ENCODE measurements around the gene PBX3. TPM values are rescaled to one million over a fixed set of nuclear protein-coding genes. Genes with fewer than 3 reads are reported as not detected.

Gene PBX3
- total and polyA plus RNA-seq, 9 of the 15 experiments (the other 6 are each of a cell fraction or from before 2014, with no cell fraction given): 0.14 to 5.8 (median 0.92) TPM

- TF ChIP-seq ZNF398 (CRISPR knock-in tag; IDR thresholded peaks at IDR 0.05) (no peak), RNF2 (IDR thresholded peaks at IDR 0.05) (no peak)
- TF ChIP-seq, protein P1, sequence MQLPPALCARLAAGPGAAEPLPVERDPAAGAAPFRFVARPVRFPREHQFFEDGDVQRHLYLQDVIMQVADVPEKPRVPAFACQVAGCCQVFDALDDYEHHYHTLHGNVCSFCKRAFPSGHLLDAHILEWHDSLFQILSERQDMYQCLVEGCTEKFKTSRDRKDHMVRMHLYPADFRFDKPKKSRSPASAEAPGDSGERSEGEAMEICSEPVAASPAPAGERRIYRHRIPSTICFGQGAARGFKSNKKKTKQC (CRISPR knock-in tag; IDR thresholded peaks at IDR 0.05): no peak
Measured at GRCh38 chr9:125995706-125996105, 248.5 kb downstream of the PBX3 start (continued).

- ChIA-PET POLR2A (interaction anchor here (0.5 kb wide), 1 partner anchor 1008 kb away, joined by 3 read pairs; no protein-coding TSS in a partner anchor), CTCF (ENCODE audit: low intra/inter-chr PET ratio) (no interaction called here)
- in situ Hi-C loops (cut with MboI) (no loop called here), intact Hi-C loops (cut with micrococcal nuclease) (no loop called here)
- no peak for FAIRE-seq
- WGBS (ENCODE audit: insufficient coverage, low coverage, missing lambda C conversion rate): 0% methylated on average over 10 of the region's 10 CpGs
- Histone ChIP-seq H3K79me2 (ENCODE audit: control insufficient read depth, insufficient read depth, low read length) (no peaks in the 10 kb centered on the region), H3K27me3 (ENCODE audit: control insufficient read depth in 2 of 2, insufficient read depth in 2 of 2, low read length in 2 of 2) (peaks cover 5 to 64% of the 10 kb centered on the region in 2 experiments; a peak in 4 of 5 replicates), H3K4me3 (no peak overlapping the region), H3K36me3 (ENCODE audit: control insufficient read depth, insufficient read depth, low read length) (no peaks in the 10 kb centered on the region), H2AFZ (ENCODE audit: low read depth, low read length) (no peak overlapping the region), H3K9me3 (replicated peaks; ENCODE audit: control insufficient read depth, insufficient read depth, low read depth, low read length) (no peaks in the 10 kb centered on the region), H3K4me2 (ENCODE audit: insufficient read depth, low read length) (no peak overlapping the region), H3K9ac (ENCODE audit: insufficient read depth in 1 of 2, low read depth in 2 of 2, low read length in 2 of 2) (no peak overlapping the region), H3K9me1 (ENCODE audit: control insufficient read depth, insufficient read depth, low read length) (no peaks in the 10 kb centered on the region), H3K4me1 (replicated peaks in 1 of 2; ENCODE audit: control insufficient read depth in 2 of 2, insufficient read depth in 2 of 2, low read length in 2 of 2) (no peaks in the 10 kb centered on the region), H4K20me1 (replicated peaks; ENCODE audit: control insufficient read depth, insufficient read depth, low read length) (no peaks in the 10 kb centered on the region), H3K27ac (ENCODE audit: extremely low read depth, low read depth, low read length) (no peak overlapping the region)
- no peak for DNase-seq (ENCODE audit: extremely low read depth in 1 of 4, low spot score in 3 of 4)
- no peak for ATAC-seq
- no TSS peak for BruUV-seq (replicated peaks)
- TF ChIP-seq ETS2 (tag; IDR thresholded peaks at IDR 0.05; ENCODE audit: borderline replicate concordance, poor library complexity, severe bottlenecking): no peak
- TF ChIP-seq ILF3 (IDR thresholded peaks at IDR 0.05; ENCODE audit: borderline replicate concordance): no peak
- TF ChIP-seq U2AF1 (optimal IDR thresholded peaks at IDR 0.05; ENCODE audit: low read depth, low read length): no peak
- TF ChIP-seq, protein P2, sequence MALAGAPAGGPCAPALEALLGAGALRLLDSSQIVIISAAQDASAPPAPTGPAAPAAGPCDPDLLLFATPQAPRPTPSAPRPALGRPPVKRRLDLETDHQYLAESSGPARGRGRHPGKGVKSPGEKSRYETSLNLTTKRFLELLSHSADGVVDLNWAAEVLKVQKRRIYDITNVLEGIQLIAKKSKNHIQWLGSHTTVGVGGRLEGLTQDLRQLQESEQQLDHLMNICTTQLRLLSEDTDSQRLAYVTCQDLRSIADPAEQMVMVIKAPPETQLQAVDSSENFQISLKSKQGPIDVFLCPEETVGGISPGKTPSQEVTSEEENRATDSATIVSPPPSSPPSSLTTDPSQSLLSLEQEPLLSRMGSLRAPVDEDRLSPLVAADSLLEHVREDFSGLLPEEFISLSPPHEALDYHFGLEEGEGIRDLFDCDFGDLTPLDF (CRISPR knock-in tag; IDR thresholded peaks at IDR 0.05): no peak
- TF ChIP-seq POLR2B (IDR thresholded peaks at IDR 0.05; ENCODE audit: low read depth, partially characterized antibody): no peak
- TF ChIP-seq ARID1B (IDR thresholded peaks at IDR 0.05): no peak
- TF ChIP-seq, protein P3, sequence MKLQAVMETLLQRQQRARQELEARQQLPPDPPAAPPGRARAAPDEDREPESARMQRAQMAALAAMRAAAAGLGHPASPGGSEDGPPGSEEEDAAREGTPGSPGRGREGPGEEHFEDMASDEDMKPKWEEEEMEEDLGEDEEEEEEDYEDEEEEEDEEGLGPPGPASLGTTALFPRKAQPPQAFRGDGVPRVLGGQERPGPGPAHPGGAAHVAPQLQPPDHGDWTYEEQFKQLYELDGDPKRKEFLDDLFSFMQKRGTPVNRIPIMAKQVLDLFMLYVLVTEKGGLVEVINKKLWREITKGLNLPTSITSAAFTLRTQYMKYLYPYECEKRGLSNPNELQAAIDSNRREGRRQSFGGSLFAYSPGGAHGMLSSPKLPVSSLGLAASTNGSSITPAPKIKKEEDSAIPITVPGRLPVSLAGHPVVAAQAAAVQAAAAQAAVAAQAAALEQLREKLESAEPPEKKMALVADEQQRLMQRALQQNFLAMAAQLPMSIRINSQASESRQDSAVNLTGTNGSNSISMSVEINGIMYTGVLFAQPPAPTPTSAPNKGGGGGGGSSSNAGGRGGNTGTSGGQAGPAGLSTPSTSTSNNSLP (IDR thresholded peaks at IDR 0.05; ENCODE audit: borderline replicate concordance, low read depth, low read length): no peak
- no peak for TF ChIP-seq CHD4 (IDR thresholded peaks at IDR 0.05; ENCODE audit: insufficient read depth, insufficient replicate concordance, low read depth, low read length, poor library complexity, severe bottlenecking)
- TF ChIP-seq FOXJ3 (CRISPR knock-in tag; IDR thresholded peaks at IDR 0.05): no peak
- TF ChIP-seq, protein P4, sequence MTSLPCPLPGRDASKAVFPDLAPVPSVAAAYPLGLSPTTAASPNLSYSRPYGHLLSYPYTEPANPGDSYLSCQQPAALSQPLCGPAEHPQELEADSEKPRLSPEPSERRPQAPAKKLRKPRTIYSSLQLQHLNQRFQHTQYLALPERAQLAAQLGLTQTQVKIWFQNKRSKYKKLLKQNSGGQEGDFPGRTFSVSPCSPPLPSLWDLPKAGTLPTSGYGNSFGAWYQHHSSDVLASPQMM (CRISPR knock-in tag; IDR thresholded peaks at IDR 0.05): no peak
- no peak for TF ChIP-seq TAF1 (IDR thresholded peaks at IDR 0.05; ENCODE audit: control insufficient read depth, extremely low read depth, insufficient read depth, low read length, severe bottlenecking)
- TF ChIP-seq ZNF445 (CRISPR knock-in tag; IDR thresholded peaks at IDR 0.05; ENCODE audit: low read depth): no peak
Measured at GRCh38 chr9:125996791-125997190, 249.6 kb downstream of the PBX3 start.
